Right lobe of liver (tissue), 6 donors: ENCODE measurements around the gene CREB5. TPM values are rescaled to one million over a fixed set of nuclear protein-coding genes. Genes with fewer than 3 reads are reported as not detected.

ENCODE experiments used
- ATAC-seq, 4 donors: fragments of 200-7000 bp; cut with Tn5 transposase; one replicate each; pipeline ENCODE4 v1.9.1; 2020; ENCODE audit warnings: mild to moderate bottlenecking in 4 of 4, moderate library complexity in 4 of 4
- DNase-seq, 3 donors: peaks; one replicate each; pipeline ENCODE4 v3.0.0-alpha.2; 2020
- H3K27ac ChIP-seq, 3 donors: fragments of 200-600 bp; one replicate each; pipeline ENCODE4 v1.8.0; 2022
- H3K27me3 ChIP-seq, 2 donors: fragments of 200-600 bp; one replicate each; pipeline ENCODE4 v1.8.0; 2022
- H3K36me3 ChIP-seq, 4 donors: fragments of 200-600 bp; sonication (generic) in 1 of 4; one replicate each; pipeline versions ENCODE4 v1.5.1 to v1.8.0; 2017 to 2022; ENCODE audit warnings: control low read depth in 1 of 4
- H3K4me1 ChIP-seq, 4 donors: fragments of 200-600 bp; sonication (generic) in 1 of 4; one replicate each; pipeline versions ENCODE4 v1.5.1 to v1.8.0; 2017 to 2022; ENCODE audit warnings: control low read depth in 1 of 4
- H3K4me3 ChIP-seq, 3 donors: fragments of 200-600 bp; one replicate each; pipeline ENCODE4 v1.8.0; 2022
- H3K9me3 ChIP-seq, 4 donors: fragments of 200-600 bp; sonication (generic) in 1 of 4; one replicate each; pipeline versions ENCODE4 v1.5.1 to v1.8.0; 2017 to 2022; ENCODE audit warnings: control low read depth in 1 of 4
- POLR2A ChIP-seq: fragments of 450-650 bp; IDR thresholded peaks from one replicate; pipeline ENCODE4 v1.6.1; 2017; ENCODE audit warnings: antibody characterized with exemption, mild to moderate bottlenecking
- WGBS: methylation state at CpG from one replicate; pipeline ENCODE4 v1.1.6; 2018; ENCODE audit warnings: low coverage, low lambda C conversion rate; ENCODE audit not compliant: insufficient coverage; ENCODE audit errors: missing lambda C conversion rate; 5-methylcytosine and 5-hydroxymethylcytosine counted together
- intact Hi-C, 2 donors: fragments of 100-400 bp; cut with DNase I; formaldehyde crosslinking; loops; one replicate each; pipeline versions ENCODE4 v1.11.2 to v1.14.1; 2022
- total RNA-seq, 6 experiments: library from RNA; depleted of rRNA in 2 of 6; stranded (reverse); fragments of >200 nt in 2 of 6; fragmentation: NEBNext Ultra II Directional in 3 of 6; extraction: Animal tissue kit (Norgen Biotek cat#: 25700) in 3 of 6; gene quantifications; one replicate each; pipeline versions ENCODE4 v1.1.0 to v1.2.4, GENCODE V29; 2016 to 2023
- TF ChIP-seq, protein P1 (sequence below), 4 donors: fragments of 200-600 bp in 3 of 4; fragments of 450-650 bp in 1 of 4; IDR thresholded peaks; one replicate each; pipeline versions ENCODE4 v1.5.1 to v1.8.0; 2016 to 2022; ENCODE audit warnings: antibody characterized with exemption in 4 of 4, mild to moderate bottlenecking in 2 of 4
- donor health status: DM: no; HTN: yes; CAD: no.
- donor health status: DM: no; HTN: no; CAD: no.
- donor health status: DM: no; HTN: no; CAD: no.
- donor health status: DM: no; HTN: yes; CAD: no.
- donor health status: DM: no; HTN: yes; CAD: no.

CREB5 gene
- total RNA-seq, 6 experiments from 2014 or later: 0.48 to 6.3 (median 1.4) TPM

- H3K27ac ChIP-seq: no peak overlapping the region
- H3K9me3 ChIP-seq: no peaks in the 10 kb centered on the region
- H3K4me1 ChIP-seq: no peaks in the 10 kb centered on the region
- H3K27me3 ChIP-seq: no peaks in the 10 kb centered on the region
- TF ChIP-seq, protein P1, sequence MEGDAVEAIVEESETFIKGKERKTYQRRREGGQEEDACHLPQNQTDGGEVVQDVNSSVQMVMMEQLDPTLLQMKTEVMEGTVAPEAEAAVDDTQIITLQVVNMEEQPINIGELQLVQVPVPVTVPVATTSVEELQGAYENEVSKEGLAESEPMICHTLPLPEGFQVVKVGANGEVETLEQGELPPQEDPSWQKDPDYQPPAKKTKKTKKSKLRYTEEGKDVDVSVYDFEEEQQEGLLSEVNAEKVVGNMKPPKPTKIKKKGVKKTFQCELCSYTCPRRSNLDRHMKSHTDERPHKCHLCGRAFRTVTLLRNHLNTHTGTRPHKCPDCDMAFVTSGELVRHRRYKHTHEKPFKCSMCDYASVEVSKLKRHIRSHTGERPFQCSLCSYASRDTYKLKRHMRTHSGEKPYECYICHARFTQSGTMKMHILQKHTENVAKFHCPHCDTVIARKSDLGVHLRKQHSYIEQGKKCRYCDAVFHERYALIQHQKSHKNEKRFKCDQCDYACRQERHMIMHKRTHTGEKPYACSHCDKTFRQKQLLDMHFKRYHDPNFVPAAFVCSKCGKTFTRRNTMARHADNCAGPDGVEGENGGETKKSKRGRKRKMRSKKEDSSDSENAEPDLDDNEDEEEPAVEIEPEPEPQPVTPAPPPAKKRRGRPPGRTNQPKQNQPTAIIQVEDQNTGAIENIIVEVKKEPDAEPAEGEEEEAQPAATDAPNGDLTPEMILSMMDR (IDR thresholded peaks at IDR 0.05): no peak
- TF ChIP-seq POLR2A: no peak
- no peak overlapping the region for H3K4me3 ChIP-seq
- WGBS: 42% methylated on average over 1 of the region's 2 CpGs
- no peak for ATAC-seq
- DNase-seq: no peak
- intact Hi-C loops: no loop called here
- no peaks in the 10 kb centered on the region for H3K36me3 ChIP-seq
These were observed 380.5 kb downstream of the CREB5 start for GRCh38 chr7:28792858-28793257.

DNA sequence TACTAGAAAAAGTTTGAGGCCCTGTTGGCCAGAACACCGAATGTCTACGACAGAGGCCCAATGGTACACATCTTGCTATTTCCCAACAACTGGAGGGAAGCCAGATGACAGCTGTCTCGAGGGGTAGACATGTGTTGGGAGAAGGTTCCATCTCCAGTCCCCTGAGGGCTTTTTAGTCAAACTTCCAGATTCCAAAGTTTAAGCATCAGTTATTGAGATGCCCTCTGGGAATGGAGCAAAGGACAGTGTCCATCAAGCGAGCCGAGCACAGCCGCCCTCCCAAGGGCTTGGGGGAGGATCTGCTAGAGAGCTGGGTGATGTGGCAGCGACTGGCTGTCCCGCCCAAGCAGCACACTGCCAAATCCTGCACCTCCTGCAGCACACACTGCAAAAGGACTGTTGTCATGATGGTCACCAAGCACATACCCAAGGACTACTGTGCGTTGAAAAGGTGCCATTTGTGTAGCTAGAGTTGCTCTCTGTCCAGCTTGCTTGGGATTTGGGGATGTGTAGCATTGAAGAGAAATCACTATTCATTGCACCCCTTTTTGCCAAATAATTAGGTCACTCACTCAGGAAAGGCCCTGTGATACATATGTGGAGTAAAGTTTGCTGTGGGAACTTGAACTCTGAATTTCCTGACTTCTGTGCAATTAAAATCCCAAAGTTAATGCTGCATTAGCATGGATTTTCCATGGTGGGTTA is 381.2 kb downstream of the CREB5 start:
- whole genome bisulfite sequencing: 72% methylated on average over 8 of the region's 9 CpGs

DNA sequence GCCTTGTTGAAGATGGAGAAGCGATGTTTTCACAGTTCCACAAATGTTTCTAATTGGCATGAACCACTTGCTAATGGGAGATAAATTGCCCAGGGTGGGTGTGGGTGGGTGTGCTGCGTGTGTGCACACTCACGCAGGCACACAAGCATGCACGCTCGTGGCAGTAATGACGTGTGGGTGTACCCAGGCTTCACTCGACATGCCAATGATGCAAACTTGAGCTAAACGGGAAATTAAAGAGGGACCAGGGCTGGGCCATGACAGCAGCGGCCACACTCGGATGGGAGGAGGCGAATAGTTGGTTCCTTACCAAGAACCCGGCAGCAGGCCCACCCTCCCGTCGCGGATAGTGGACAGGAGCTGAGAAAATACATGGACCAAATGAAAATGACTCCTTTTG is 386.0 kb downstream of the CREB5 start:
- ATAC-seq (no peak), DNase-seq (no peak)
- Histone ChIP-seq H3K9me3 (no peaks in the 10 kb centered on the region), H3K4me1 (no peaks in the 10 kb centered on the region), H3K36me3 (no peaks in the 10 kb centered on the region), H3K27ac (no peak overlapping the region), H3K27me3 (no peaks in the 10 kb centered on the region), H3K4me3 (no peak overlapping the region)
- TF ChIP-seq, protein P1 (IDR thresholded peaks at IDR 0.05): no peak
- no peak for TF ChIP-seq POLR2A
- 74% methylated on average over 10 of the region's 15 CpGs for WGBS
- intact Hi-C loops: no loop called here

More for the DNA sequence above, 381.2 kb downstream of the CREB5 start:
- no peaks in the 10 kb centered on the region for H3K9me3 ChIP-seq
- no peak for TF ChIP-seq POLR2A
- TF ChIP-seq, protein P1 (IDR thresholded peaks at IDR 0.05): no peak
- H3K27me3 ChIP-seq: no peaks in the 10 kb centered on the region
- no peaks in the 10 kb centered on the region for H3K4me1 ChIP-seq
- intact Hi-C loops: no loop called here
- H3K36me3 ChIP-seq: no peaks in the 10 kb centered on the region
- ATAC-seq: no peak
- DNase-seq: no peak
- no peak overlapping the region for H3K27ac ChIP-seq
- H3K4me3 ChIP-seq: no peak overlapping the region

DNA sequence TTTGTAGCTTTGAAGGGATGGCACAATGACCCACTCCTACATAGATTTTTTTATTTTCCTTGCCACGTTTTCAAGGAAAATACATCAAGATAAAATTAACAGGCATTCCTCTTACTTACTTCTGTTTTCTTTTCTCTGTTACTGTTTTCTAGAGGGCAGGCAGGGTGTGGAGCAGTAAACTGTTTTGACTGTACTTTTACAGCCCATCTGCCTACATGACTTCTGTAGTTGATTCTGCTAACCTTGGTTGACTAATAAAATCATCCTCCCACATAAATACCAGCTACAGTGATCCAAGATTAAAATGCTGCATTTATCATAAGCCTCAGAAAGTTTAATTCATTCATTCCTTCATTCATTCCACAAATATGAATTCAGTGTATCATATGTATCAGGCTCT is 387.3 kb downstream of the CREB5 start:
- 14% methylated on average over 1 of the region's 1 CpG for WGBS
- intact Hi-C loops: no loop called here
- no peak overlapping the region for H3K4me3 ChIP-seq
- no peak for ATAC-seq
- H3K36me3 ChIP-seq: no peaks in the 10 kb centered on the region
- H3K27me3 ChIP-seq: no peaks in the 10 kb centered on the region
- H3K9me3 ChIP-seq: no peaks in the 10 kb centered on the region
- DNase-seq: no peak
- TF ChIP-seq POLR2A: no peak
- TF ChIP-seq, protein P1 (IDR thresholded peaks at IDR 0.05): no peak
- no peak overlapping the region for H3K27ac ChIP-seq
- H3K4me1 ChIP-seq: no peaks in the 10 kb centered on the region
